HepG2 (cell line): Measurements from ENCODE around the gene GRID1. TPM values are rescaled to one million over a fixed set of nuclear protein-coding genes. Genes with fewer than 3 reads are reported as not detected.

Experiments used
- ATAC-seq: fragments of 200-7000 bp; cut with Tn5 transposase; 3 replicates; pipeline ENCODE4 v1.9.1; 2020; ENCODE audit warnings: mild to moderate bottlenecking, moderate library complexity
- BruUV-seq: library from RNA; stranded (reverse); fragments of 400-500 nt; replicated peaks from 2 replicates; lab custom pipeline; 2021; lab: Mats Ljungman, UMichigan
- CTCF ChIA-PET: fragments of 300-600 bp; formaldehyde crosslinking; extraction: SDS; loops from one replicate; lab custom pipeline; 2021; ENCODE audit warnings: low total read pairs, inconsistent platforms, low intra/inter-chr PET ratio; lab: Yijun Ruan, JAX
- POLR2A ChIA-PET: fragments of 350-600 bp; sonication (Branson Sonifier 250); formaldehyde crosslinking; loops from one replicate; lab custom pipeline; 2020; ENCODE audit warnings: antibody characterized with exemption, inconsistent platforms; lab: Yijun Ruan, JAX
- DNase-seq: peaks from one replicate; pipeline ENCODE4 v3.0.0-alpha.2; 2015; ENCODE audit warnings: low spot score
- FAIRE-seq: peaks from 3 replicates; lab custom pipeline; 2011; peaks lifted over from hg19 to GRCh38; lab: Jason Lieb, UNC
- H2AFZ ChIP-seq: one replicate; pipeline ENCODE4 v1.6.1; 2011; ENCODE audit warnings: low read length, inconsistent platforms
- H3K27ac ChIP-seq: fragments of 300-600 bp; 3 replicates; pipeline ENCODE4 v1.8.0; 2011; ENCODE audit warnings: mixed run types, mild to moderate bottlenecking, mixed read lengths, low read length, inconsistent platforms; ENCODE audit not compliant: insufficient read depth; ENCODE audit errors: extremely low read length
- H3K27me3 ChIP-seq, 2 experiments: fragments of 200-600 bp in 1 of 2; 2 replicates in 1 of 2; 3 replicates in 1 of 2; pipeline versions ENCODE4 v1.6.0 to v1.8.0; 2011; ENCODE audit warnings: low read length in 2 of 2, mild to moderate bottlenecking in 2 of 2, moderate library complexity in 2 of 2, inconsistent platforms in 1 of 2; ENCODE audit not compliant: insufficient read depth in 2 of 2, control insufficient read depth in 1 of 2
- H3K36me3 ChIP-seq, 2 experiments: fragments of 200-600 bp in 1 of 2; replicated peaks in 1 of 2; 2 replicates in 1 of 2; 3 replicates in 1 of 2; pipeline versions ENCODE4 v1.5.1 to v1.8.0; 2011; ENCODE audit warnings: low read length in 2 of 2, inconsistent platforms in 1 of 2; ENCODE audit not compliant: insufficient read depth in 2 of 2, control insufficient read depth in 1 of 2
- H3K4me1 ChIP-seq: 2 replicates; pipeline ENCODE4 v1.5.1; 2012; ENCODE audit warnings: low read length, inconsistent platforms; ENCODE audit not compliant: insufficient read depth
- H3K4me2 ChIP-seq: 2 replicates; pipeline ENCODE4 v1.6.0; 2011; ENCODE audit warnings: low read depth, low read length, inconsistent platforms
- H3K4me3 ChIP-seq, 3 experiments: fragments of 200-600 bp in 1 of 3; sonication (generic), shearing (Covaris generic) in 1 of 3; replicated peaks in 1 of 3; 2 replicates each; pipeline ENCODE4 v1.5.1; 2011 to 2016; ENCODE audit warnings: low read length in 3 of 3, inconsistent platforms in 2 of 3, low read depth in 2 of 3, mild to moderate bottlenecking in 2 of 3, control low read depth in 1 of 3, mixed read lengths in 1 of 3; ENCODE audit not compliant: insufficient read depth in 1 of 3
- H3K79me2 ChIP-seq: one replicate; pipeline ENCODE4 v1.6.1; 2011; ENCODE audit warnings: low read length, inconsistent platforms; ENCODE audit not compliant: insufficient read depth
- H3K9ac ChIP-seq: 2 replicates; pipeline ENCODE4 v1.6.0; 2011; ENCODE audit warnings: mild to moderate bottlenecking, low read depth, low read length, inconsistent platforms; ENCODE audit not compliant: insufficient read depth
- H3K9me3 ChIP-seq: 2 replicates; pipeline ENCODE4 v1.5.1; 2012; ENCODE audit warnings: mild to moderate bottlenecking, low read length
- H4K20me1 ChIP-seq: 2 replicates; pipeline ENCODE4 v1.6.0; 2011; ENCODE audit warnings: inconsistent platforms, mild to moderate bottlenecking, low read length, moderate library complexity; ENCODE audit not compliant: insufficient read depth
- MIXL1 ChIP-seq: IDR thresholded peaks from 2 replicates; pipeline ENCODE4 v1.6.1; 2016
- NFE2 ChIP-seq: sonication (generic); formaldehyde crosslinking; IDR thresholded peaks from 2 replicates; pipeline ENCODE4 v1.4.0; 2020; ENCODE audit warnings: missing genetic modification reagents
- NONO ChIP-seq, 2 experiments: fragments of 450-650 bp in 1 of 2; sonication (generic) in 1 of 2; formaldehyde crosslinking in 1 of 2; IDR thresholded peaks in 1 of 2; conservative IDR thresholded peaks in 1 of 2; 2 replicates each; pipeline versions ENCODE4 v1.6.1 to v1.8.0; 2017 to 2022; ENCODE audit warnings: mild to moderate bottlenecking in 1 of 2, missing genetic modification reagents in 1 of 2, moderate library complexity in 1 of 2
- SOX13 ChIP-seq, 3 experiments: fragments of 450-650 bp in 1 of 3; sonication (generic) in 1 of 3; formaldehyde crosslinking in 1 of 3; IDR thresholded peaks in 2 of 3; conservative IDR thresholded peaks in 1 of 3; 2 replicates each; pipeline versions ENCODE4 v1.5.0 to v1.6.1; 2016 to 2020; ENCODE audit warnings: antibody characterized with exemption in 1 of 3, mild to moderate bottlenecking in 1 of 3, missing compliant biosample characterization in 1 of 3, missing genetic modification reagents in 1 of 3, moderate library complexity in 1 of 3
- ZFY ChIP-seq: sonication (generic); formaldehyde crosslinking; IDR thresholded peaks from 2 replicates; pipeline ENCODE4 v1.4.0; 2020; ENCODE audit warnings: missing genetic modification reagents
- ZNF124 ChIP-seq: sonication (generic); formaldehyde crosslinking; IDR thresholded peaks from 2 replicates; pipeline ENCODE4 v1.4.0; 2020; ENCODE audit warnings: missing genetic modification reagents
- ZNF549 ChIP-seq: sonication (generic); formaldehyde crosslinking; IDR thresholded peaks from 2 replicates; pipeline ENCODE4 v1.5.0; 2020; ENCODE audit warnings: missing genetic modification reagents
- ZNF83 ChIP-seq: sonication (generic); formaldehyde crosslinking; IDR thresholded peaks from 2 replicates; pipeline ENCODE4 v1.4.0; 2020; ENCODE audit warnings: missing genetic modification reagents, mild to moderate bottlenecking, borderline replicate concordance
- WGBS: methylation state at CpG from one replicate; pipeline ENCODE4 v1.1.6; 2017; ENCODE audit warnings: low lambda C conversion rate; 5-methylcytosine and 5-hydroxymethylcytosine counted together
- in situ Hi-C: cut with HindIII; loops from 2 replicates; pipeline ENCODE4 v1.10.0; 2017; ENCODE audit warnings: low pct_unique_long_range_greater_than_20kb; ENCODE audit not compliant: extremely low pct_ligation_motif_present
- intact Hi-C: fragments of 100-400 bp; cut with micrococcal nuclease; formaldehyde crosslinking; loops from one replicate; pipeline ENCODE4 v1.10.0; 2022; ENCODE audit not compliant: unreplicated experiment
- polyA plus RNA-seq, 8 experiments: library from polyadenylated mRNA; depleted of rRNA in 3 of 8; stranded (reverse) in 7 of 8; unstranded in 1 of 8; fragments of >200 nt; fragmentation: Illumina TruSeq in 4 of 8; extraction: Trizol in 4 of 8; gene quantifications; 2 replicates each; pipeline versions ENCODE4 v1.2.1 to v1.2.3, GENCODE V29; 2011 to 2016; ENCODE audit warnings: low read depth in 4 of 8, missing spikeins in 1 of 8, mixed read lengths in 1 of 8; ENCODE audit not compliant: insufficient read depth in 1 of 8
- total RNA-seq, 5 experiments: library from RNA; depleted of rRNA; stranded (reverse); fragments of >200 nt; fragmentation: Illumina TruSeq; extraction: Trizol; gene quantifications; 2 replicates each; pipeline ENCODE4 v1.2.3, GENCODE V29; 2016; ENCODE audit warnings: low read depth in 1 of 5

GRID1 gene
- total and polyA plus RNA-seq, 2 of the 13 experiments (the other 11 are each of a cell fraction or from before 2014, with no cell fraction given): 0.05 TPM; not detected in 1

GRCh38 chr10:85623758-85624157 lies 742.8 kb downstream of the GRID1 start (continued):
- TF ChIP-seq SOX13 (IDR thresholded peaks at IDR 0.05): no peak
- no peak for TF ChIP-seq SOX13 (CRISPR knock-in tag; conservative IDR thresholded peaks at IDR 0.05 in 1 of 2, IDR thresholded peaks at IDR 0.05 in 1 of 2)
- TF ChIP-seq NONO (IDR thresholded peaks at IDR 0.05): no peak
- no peak for TF ChIP-seq NONO (CRISPR knock-in tag; conservative IDR thresholded peaks at IDR 0.05)
- TF ChIP-seq ZNF124 (CRISPR knock-in tag): no peak
- no peak for TF ChIP-seq ZNF83 (CRISPR knock-in tag)
- no peak for TF ChIP-seq MIXL1 (CRISPR knock-in tag)

GRCh38 chr10:85623342-85623741 lies 743.3 kb downstream of the GRID1 start:
- 0% methylated on average over 2 of the region's 2 CpGs for WGBS
- ChIA-PET CTCF (no interaction called here), POLR2A (no interaction called here)
- Histone ChIP-seq H3K4me1 (no peaks in the 10 kb centered on the region), H3K9me3 (no peaks in the 10 kb centered on the region), H2AFZ (no peak overlapping the region), H3K27me3 (no peaks in the 10 kb centered on the region), H3K27ac (no peak overlapping the region), H3K4me3 (no peak overlapping the region), H3K36me3 (no peaks in the 10 kb centered on the region), H3K4me2 (no peak overlapping the region), H3K79me2 (no peaks in the 10 kb centered on the region), H3K9ac (no peak overlapping the region), H4K20me1 (no peaks in the 10 kb centered on the region)
- FAIRE-seq: no peak
- in situ Hi-C loops (no loop called here), intact Hi-C loops (no loop called here)
- TF ChIP-seq ZFY (CRISPR knock-in tag) (no peak), ZNF549 (CRISPR knock-in tag) (no peak), NFE2 (CRISPR knock-in tag) (no peak)
- DNase-seq: no peak
- no TSS peak for BruUV-seq
- ATAC-seq: no peak
